Heart left ventricle (tissue), 16 donors: ENCODE data around the gene KCNAB1. TPM values are rescaled to one million over a fixed set of nuclear protein-coding genes. Genes with fewer than 3 reads are reported as not detected.
"Not testable (repeated sequence)": the region's sequence is repeated elsewhere in the genome, so short reads cannot be mapped to it uniquely, and the experiment has no call there.

Experiments used
- ATAC-seq, 4 donors: fragments of 200-7000 bp; cut with Tn5 transposase; one replicate each; pipeline ENCODE4 v1.9.1; 2020 to 2022; ENCODE audit warnings: moderate library complexity in 4 of 4, mild to moderate bottlenecking in 3 of 4, moderate number of reproducible peaks in 1 of 4
- DNase-seq, 5 donors: peaks; one replicate each; pipeline ENCODE4 v3.0.0-alpha.2; 2020
- H3K27ac ChIP-seq, 12 donors: fragments of 200-600 bp; sonication (generic) in 4 of 12; one replicate each; pipeline versions ENCODE4 v1.5.0 to v1.8.0; 2016 to 2022; ENCODE audit warnings: mild to moderate bottlenecking in 2 of 12
- H3K27me3 ChIP-seq, 9 donors: fragments of 200-600 bp; sonication (generic) in 2 of 9; one replicate each; pipeline versions ENCODE4 v1.5.1 to v1.8.0; 2016 to 2022; ENCODE audit warnings: mild to moderate bottlenecking in 3 of 9
- H3K36me3 ChIP-seq, 9 donors: fragments of 200-600 bp; sonication (generic) in 2 of 9; one replicate each; pipeline versions ENCODE4 v1.5.0 to v1.8.0; 2018 to 2022; ENCODE audit warnings: mild to moderate bottlenecking in 2 of 9
- H3K4me1 ChIP-seq, 12 donors: fragments of 200-600 bp; sonication (generic) in 4 of 12; one replicate each; pipeline versions ENCODE4 v1.5.0 to v1.8.0; 2016 to 2022; ENCODE audit warnings: mild to moderate bottlenecking in 3 of 12
- H3K4me3 ChIP-seq, 12 donors: fragments of 200-600 bp; sonication (generic) in 4 of 12; one replicate each; pipeline versions ENCODE4 v1.5.0 to v1.8.0; 2017 to 2022; ENCODE audit warnings: mild to moderate bottlenecking in 9 of 12, moderate library complexity in 4 of 12
- H3K9me3 ChIP-seq, 12 donors: fragments of 200-600 bp; sonication (generic) in 4 of 12; one replicate each; pipeline versions ENCODE4 v1.5.0 to v1.8.0; 2016 to 2022; ENCODE audit warnings: mild to moderate bottlenecking in 1 of 12
- POLR2A ChIP-seq, 2 donors: fragments of 450-650 bp; IDR thresholded peaks; one replicate each; pipeline ENCODE4 v1.6.1; 2017; ENCODE audit warnings: antibody characterized with exemption in 2 of 2, mild to moderate bottlenecking in 2 of 2, moderate library complexity in 2 of 2
- WGBS, 4 donors: extraction: QIAGEN DNeasy Blood & Tissue Kit in 2 of 4; methylation state at CpG; one replicate each; pipeline versions ENCODE4 v1.1.5 to v1.1.7; 2013 to 2018; 5-methylcytosine and 5-hydroxymethylcytosine counted together
- intact Hi-C, 10 donors: fragments of 100-400 bp; cut with DNase I; formaldehyde crosslinking; loops; one replicate each; pipeline versions ENCODE4 v1.11.1 to v1.14.2; 2022
- long read RNA-seq, 3 donors: library from polyadenylated mRNA; unstranded; transcript quantifications; one replicate each; pipeline ENCODE4 v2.0.0, GENCODE V29; 2020 to 2021
- polyA plus RNA-seq, 2 donors: library from polyadenylated mRNA; stranded (reverse); fragments of 200-250 nt; gene quantifications; one replicate each; pipeline ENCODE4 v1.2.3, GENCODE V29; 2013
- total RNA-seq, 9 donors: library from RNA; depleted of rRNA in 2 of 9; stranded (reverse); fragments of >200 nt in 2 of 9; fragmentation: NEBNext Ultra II Directional in 3 of 9; extraction: Animal tissue kit (Norgen Biotek cat#: 25700) in 3 of 9; gene quantifications; one replicate each; pipeline versions ENCODE4 v1.1.0 to v1.2.4, GENCODE V29; 2016 to 2023
- TF ChIP-seq, protein P1 (sequence below), 12 donors: fragments of 200-600 bp; sonication (generic) in 4 of 12; IDR thresholded peaks; one replicate each; pipeline versions ENCODE4 v1.5.0 to v1.8.0; 2018 to 2022; ENCODE audit warnings: antibody characterized with exemption in 12 of 12, mild to moderate bottlenecking in 5 of 12
- donor health status: ischemic (EF 13 %, LVEDD 7.1; RV severe dilation, severe dysfunction).
- donor health status: healthy with polysubstance abuse.
- donor health status: DM: no; HTN: yes; CAD: no.
- donor health status: DM: no; HTN: no; CAD: no.
- donor health status: ischemic (EF 25% LVEDD 6.9; RV normal size, moderate dysfunction).
- donor health status: ischemic (EF 25% LVEDD 5.7; RV mildly dilated, moderate dysfunction).
- donor health status: healthy.
- donor health status: DM: yes; HTN: yes; CAD: no.
- donor health status: ischemic (EF 35%, LVEDD 5.7; RV mildly dilated, moderate dysfunction).
- donor health status: nonischemic (EF 11% LVEDD 7.7; RV severe dilation, severe dysfunction).
- donor health status: DM: yes; HTN: yes; CAD: no.
- donor health status: PGD.
- donor health status: ischemic (EF 29% LVEDD 5.4; RV normal size, mild dysfunction).
- donor health status: nonischemic (EF 23%, LVEDD 6.1; RV moderate dilation, normal function).

KCNAB1 gene
- total RNA-seq (1 to 10 TPM; 1.8 to 3.5 (median 2.6) TPM), polyA plus RNA-seq (1 to 10 TPM; 1.1 to 2.0 TPM)
- long read RNA-seq, donor 1, partial matches to known transcripts = 1 of 27 reads
- long read RNA-seq, donor 1, other reads (novel, unspliced or antisense) = 25 of 27 reads
- long read RNA-seq, donor 2, full-length matches to known transcripts = 1 of 23 reads
- long read RNA-seq, donor 2, partial matches to known transcripts = 3 of 23 reads
- long read RNA-seq, donor 2, other reads (novel, unspliced or antisense) = 19 of 23 reads
- long read RNA-seq, donor 3, partial matches to known transcripts = 0 of 31 reads
- long read RNA-seq, donor 3, other reads (novel, unspliced or antisense) = 31 of 31 reads

DNA sequence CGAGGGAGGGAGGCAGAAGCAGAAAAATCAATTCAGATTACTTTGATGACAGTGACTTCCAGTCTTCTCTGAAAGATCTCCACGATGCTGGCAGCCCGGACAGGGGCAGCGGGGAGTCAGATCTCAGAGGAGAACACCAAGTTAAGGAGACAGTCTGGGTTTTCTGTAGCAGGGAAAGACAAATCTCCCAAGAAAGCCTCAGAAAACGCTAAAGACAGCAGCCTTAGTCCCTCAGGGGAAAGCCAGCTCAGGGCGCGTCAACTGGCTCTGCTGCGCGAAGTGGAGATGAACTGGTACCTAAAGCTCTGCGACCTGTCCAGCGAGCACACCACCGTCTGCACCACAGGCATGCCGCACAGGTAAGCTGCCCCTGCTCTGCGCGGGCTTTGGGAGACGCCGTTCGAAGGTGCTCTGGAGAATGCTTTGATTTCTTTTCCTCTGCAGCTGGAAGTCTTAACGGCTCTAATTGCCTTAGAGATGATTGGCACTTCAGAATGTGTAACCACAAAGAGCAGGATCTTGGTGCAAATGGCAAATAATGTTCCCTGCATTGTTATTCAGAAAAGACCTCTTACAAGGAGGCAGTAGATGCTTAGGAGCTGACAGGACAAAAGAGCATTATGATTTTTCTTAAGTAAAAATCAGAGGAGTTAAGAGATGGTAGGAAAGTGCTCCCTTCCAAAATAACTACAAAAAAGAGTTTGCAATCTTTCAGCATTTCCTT, at the start of gene KCNAB1:
Gene KCNAB1 (plus strand): TSS at position 51 of the 724 bp plus-strand sequence.
- intact Hi-C loops = no loop called here
- TF ChIP-seq POLR2A (IDR thresholded peaks at IDR 0.05) = no peak
- TF ChIP-seq, protein P1, sequence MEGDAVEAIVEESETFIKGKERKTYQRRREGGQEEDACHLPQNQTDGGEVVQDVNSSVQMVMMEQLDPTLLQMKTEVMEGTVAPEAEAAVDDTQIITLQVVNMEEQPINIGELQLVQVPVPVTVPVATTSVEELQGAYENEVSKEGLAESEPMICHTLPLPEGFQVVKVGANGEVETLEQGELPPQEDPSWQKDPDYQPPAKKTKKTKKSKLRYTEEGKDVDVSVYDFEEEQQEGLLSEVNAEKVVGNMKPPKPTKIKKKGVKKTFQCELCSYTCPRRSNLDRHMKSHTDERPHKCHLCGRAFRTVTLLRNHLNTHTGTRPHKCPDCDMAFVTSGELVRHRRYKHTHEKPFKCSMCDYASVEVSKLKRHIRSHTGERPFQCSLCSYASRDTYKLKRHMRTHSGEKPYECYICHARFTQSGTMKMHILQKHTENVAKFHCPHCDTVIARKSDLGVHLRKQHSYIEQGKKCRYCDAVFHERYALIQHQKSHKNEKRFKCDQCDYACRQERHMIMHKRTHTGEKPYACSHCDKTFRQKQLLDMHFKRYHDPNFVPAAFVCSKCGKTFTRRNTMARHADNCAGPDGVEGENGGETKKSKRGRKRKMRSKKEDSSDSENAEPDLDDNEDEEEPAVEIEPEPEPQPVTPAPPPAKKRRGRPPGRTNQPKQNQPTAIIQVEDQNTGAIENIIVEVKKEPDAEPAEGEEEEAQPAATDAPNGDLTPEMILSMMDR (IDR thresholded peaks at IDR 0.05) = no peak
- H3K4me3 ChIP-seq = peak within 1 kb of the TSS in 9 of 12 donors; percentile 20 to 47 (median 34)
- no peak for DNase-seq
- 44 to 55% (median 52%) methylated on average over 19 of the region's 19 CpGs for WGBS, 4 donors
- no peak within 1 kb of the TSS for H3K27ac ChIP-seq
- H3K4me1 ChIP-seq = no peaks in the 10 kb centered on the region
- no peaks in the 10 kb centered on the region for H3K9me3 ChIP-seq
- no peaks in the 10 kb centered on the region for H3K36me3 ChIP-seq
- H3K27me3 ChIP-seq = peaks cover 0 to 4% (median 0%) of the 10 kb centered on the region in 9 donors
- no peak for ATAC-seq

DNA sequence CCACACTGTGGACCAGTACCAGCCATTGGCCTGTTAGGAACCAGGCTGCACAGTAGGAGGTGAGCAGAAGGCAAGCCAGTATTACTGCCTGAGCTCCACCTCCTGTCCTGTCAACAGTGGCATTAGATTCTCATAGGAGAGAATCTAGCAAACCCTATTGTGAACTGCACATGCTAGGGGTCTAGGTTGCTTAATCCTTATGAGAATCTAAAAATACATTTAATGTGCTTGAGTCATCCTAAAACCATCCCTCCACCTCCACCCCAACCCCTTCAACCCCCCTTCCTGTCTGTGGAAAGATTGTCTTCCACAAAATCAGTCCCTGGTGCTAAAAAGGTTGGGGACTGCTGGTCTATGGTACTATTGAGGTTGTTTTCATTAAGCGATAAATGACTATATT, 49.3 kb upstream of the KCNAB1 start:
- Histone ChIP-seq H3K9me3 (no peaks in the 10 kb centered on the region), H3K36me3 (no peaks in the 10 kb centered on the region), H3K4me3 (no peak overlapping the region), H3K4me1 (no peaks in the 10 kb centered on the region), H3K27me3 (no peaks in the 10 kb centered on the region), H3K27ac (no peak overlapping the region)
- WGBS, 4 donors = 96 to 100% (median 97%) methylated on average over 1 of the region's 1 CpG
- intact Hi-C loops = no loop called here
- TF ChIP-seq, protein P1 (IDR thresholded peaks at IDR 0.05) = no peak
- no peak for TF ChIP-seq POLR2A (IDR thresholded peaks at IDR 0.05)
- ATAC-seq = no peak
- no peak for DNase-seq

DNA sequence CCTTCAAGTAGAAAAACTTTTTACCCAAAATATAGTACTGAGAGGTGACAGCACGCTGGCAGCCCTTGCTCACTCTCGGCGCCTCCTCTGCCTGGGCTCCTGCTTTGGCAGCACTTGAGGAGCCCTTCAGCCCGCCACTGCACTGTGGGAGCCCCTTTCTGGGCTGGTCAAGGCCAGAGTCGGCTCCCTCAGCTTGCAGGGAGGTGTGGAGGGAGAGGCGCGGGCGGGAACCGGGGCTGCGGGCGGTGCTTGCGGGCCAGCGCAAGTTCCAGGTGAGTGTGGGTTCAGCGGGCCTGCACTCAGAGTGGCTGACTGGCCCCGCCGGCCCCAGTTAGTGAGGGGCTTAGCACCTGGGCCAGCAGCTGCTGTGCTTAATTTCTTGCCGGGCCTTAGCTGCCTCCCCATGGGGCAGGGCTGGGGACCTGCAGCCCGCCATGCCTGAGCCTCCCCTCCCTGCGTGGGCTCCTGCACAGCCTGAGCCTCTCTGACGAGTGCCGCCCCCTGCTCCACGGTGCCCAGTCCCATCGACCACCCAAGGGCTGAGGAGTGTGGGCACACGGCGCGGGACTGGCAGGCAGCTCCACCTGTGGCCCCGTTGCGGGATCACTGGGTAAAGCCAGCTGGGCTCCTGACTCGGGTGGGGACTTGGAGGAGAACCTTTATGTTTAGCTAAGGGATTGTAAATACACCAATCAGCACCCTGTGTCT, 47.3 kb upstream of the KCNAB1 start:
- H3K27me3 ChIP-seq, H3K27ac ChIP-seq, H3K4me3 ChIP-seq, H3K9me3 ChIP-seq, H3K36me3 ChIP-seq, intact Hi-C loops, H3K4me1 ChIP-seq, DNase-seq, ATAC-seq: not testable (repeated sequence)
- WGBS, 4 donors = 94 to 95% (median 95%) methylated on average over 19 to 29 of the region's 29 CpGs

DNA sequence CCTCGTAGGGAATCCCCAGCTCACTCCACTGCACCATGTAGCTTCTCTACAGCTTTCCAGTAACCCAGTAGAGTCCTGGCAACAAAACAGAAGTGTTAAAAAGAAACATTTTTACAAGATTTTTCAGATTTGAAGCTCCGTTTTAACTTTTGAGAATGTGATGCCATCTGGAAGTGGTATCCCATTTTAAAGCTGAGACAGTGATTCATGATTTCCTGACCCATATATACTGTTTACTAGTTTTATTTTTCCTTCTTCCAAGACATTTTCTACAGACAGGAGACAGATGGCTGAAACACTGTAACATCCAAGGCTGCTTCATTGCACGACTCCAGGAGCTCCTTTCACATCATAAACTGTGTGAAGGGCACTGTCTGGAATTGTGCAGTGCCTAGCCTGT, 30.3 kb upstream of the KCNAB1 start:
- no peaks in the 10 kb centered on the region for H3K36me3 ChIP-seq
- 60 to 64% (median 61%) methylated on average over 3 of the region's 3 CpGs for WGBS, 4 donors
- no peaks in the 10 kb centered on the region for H3K9me3 ChIP-seq
- H3K27ac ChIP-seq = no peak overlapping the region
- intact Hi-C loops = no loop called here
- ATAC-seq (no peak), DNase-seq (no peak)
- H3K27me3 ChIP-seq = no peaks in the 10 kb centered on the region
- no peak overlapping the region for H3K4me3 ChIP-seq
- H3K4me1 ChIP-seq = peaks cover 0 to 5% (median 0%) of the 10 kb centered on the region in 12 donors
- no peak for TF ChIP-seq POLR2A (IDR thresholded peaks at IDR 0.05)
- TF ChIP-seq, protein P1 (IDR thresholded peaks at IDR 0.05) = no peak
